Activated T-cell treated with anti-CD3 and anti-CD28 coated beads, Interleukin-2, amount 50 U/mL, for 1 hour (primary cell): ENCODE results near the gene HPX.

ENCODE experiments used
- DNase-seq: peaks from one replicate; pipeline ENCODE4 v3.0.0-alpha.2; 2020

Gene HPX

DNA sequence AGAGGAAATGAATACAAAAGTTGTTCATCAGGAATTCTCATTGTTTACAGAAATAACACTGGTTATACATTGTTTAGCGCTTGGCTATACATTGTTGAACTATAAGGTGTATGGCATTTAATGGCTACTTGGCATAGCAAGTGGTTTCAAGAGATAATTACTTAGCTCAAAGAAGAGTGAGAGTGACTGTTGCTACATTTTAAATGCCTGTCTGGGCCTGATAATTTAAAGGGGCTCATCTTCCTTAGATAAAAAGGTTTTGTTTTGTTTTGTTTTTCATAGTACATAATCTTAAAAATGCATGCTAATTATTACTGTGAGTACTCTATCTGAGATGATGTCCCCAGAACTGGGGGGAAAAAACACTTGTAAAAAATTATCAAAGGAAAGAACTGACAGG, 52.0 kb downstream of the HPX start:
- no peak for DNase-seq

DNA sequence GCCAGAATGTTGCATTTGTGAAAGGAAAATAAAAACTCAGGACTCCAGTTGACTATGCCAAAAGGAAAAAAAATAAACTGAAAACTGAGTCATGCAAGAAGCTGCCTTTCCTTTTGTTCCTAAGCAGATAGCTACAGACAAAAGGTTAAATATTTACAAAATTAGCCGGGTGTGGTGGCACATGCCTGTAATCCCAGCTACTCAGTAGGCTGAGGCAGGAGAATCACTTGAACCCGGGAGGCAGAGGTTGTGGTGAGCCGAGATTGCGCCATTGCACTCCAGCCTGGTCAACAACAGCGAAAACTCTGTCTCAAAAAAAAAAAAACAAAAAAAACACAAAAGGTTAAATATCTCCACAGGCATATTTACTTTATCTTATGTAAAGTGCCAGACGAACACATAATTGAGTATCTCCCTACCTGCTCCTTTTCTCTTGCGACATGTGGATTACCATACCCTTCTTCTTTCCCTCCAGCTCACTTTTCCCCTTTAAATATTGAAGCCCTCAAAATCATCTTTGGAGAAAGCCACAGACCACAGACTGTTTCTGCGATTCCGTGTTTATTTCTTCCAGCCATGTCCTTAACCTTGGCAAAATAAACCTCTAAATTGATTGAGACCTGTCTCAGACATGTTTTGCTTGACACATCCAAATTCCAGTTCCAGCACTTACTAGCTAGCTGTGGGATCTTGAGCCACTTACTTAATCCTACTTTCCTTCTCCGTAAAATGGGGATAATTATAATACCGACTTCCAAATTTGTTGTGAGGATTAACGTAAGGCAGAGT, 52.8 kb downstream of the HPX start:
- no peak for DNase-seq

DNA sequence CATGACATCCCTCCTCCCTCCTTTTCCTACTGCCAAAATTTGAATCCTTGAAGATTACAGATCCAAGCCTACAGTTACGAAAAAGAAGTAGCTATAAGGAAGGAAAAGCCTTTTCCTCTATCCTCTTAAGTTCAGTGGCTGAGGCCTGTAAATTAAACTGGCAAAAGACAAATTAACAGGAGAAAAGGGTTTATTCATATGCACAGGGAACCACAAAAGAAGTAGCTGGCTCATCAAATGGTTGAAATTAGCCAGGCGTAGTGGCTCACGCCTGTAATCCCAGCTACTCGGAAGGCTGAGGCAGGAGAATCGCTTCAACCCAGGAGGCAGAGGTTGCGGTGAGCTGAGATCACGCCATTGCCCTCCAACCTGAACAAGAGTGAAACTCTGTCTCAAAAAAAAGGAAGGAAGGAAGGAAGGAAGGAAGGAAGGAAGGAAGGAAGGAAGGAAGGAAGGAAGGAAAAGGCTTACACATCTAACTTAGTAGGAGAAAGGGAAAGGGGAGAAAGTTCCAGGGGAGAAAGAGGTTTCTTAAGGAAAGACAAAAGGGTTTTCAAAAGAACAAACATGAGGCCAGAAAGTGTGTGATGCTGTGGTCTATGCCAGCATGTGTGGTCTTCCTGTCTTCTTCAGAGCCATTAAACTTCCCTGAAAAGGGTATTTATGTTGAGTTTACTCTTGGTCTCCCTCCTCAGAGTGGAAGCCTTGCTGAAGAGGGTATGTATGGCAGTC, 55.6 kb downstream of the HPX start:
- DNase-seq: no peak
